Muscle layer of colon (tissue), 2 donors: ENCODE measurements around the gene PSG3.
"Not testable (repeated sequence)": the region's sequence is repeated elsewhere in the genome, so short reads cannot be mapped to it uniquely, and the experiment has no call there.

Experiments used
- H3K27ac ChIP-seq: one replicate; pipeline ENCODE4 v1.7.0; 2013; ENCODE audit warnings: low read depth, mild to moderate bottlenecking, low read length, moderate library complexity
- H3K27me3 ChIP-seq, 2 donors: one replicate each; pipeline ENCODE4 v1.7.0; 2013; ENCODE audit warnings: low read length in 2 of 2, mild to moderate bottlenecking in 2 of 2; ENCODE audit not compliant: insufficient read depth in 2 of 2, control insufficient read depth in 1 of 2
- H3K36me3 ChIP-seq: one replicate; pipeline ENCODE4 v1.7.0; 2013; ENCODE audit warnings: mild to moderate bottlenecking, low read length; ENCODE audit not compliant: insufficient read depth
- H3K4me1 ChIP-seq: one replicate; pipeline ENCODE4 v1.7.0; 2013; ENCODE audit warnings: mild to moderate bottlenecking, low read length; ENCODE audit not compliant: insufficient read depth
- H3K4me3 ChIP-seq, 2 donors: one replicate each; pipeline ENCODE4 v1.7.0; 2013; ENCODE audit warnings: low read length in 2 of 2, low read depth in 1 of 2, mild to moderate bottlenecking in 1 of 2, moderate library complexity in 1 of 2
- H3K9ac ChIP-seq: one replicate; pipeline ENCODE4 v1.7.0; 2013; ENCODE audit warnings: low read length
- H3K9me3 ChIP-seq: one replicate; pipeline ENCODE4 v1.7.0; 2013; ENCODE audit warnings: mild to moderate bottlenecking, low read length
- donor health status: abdominal sarcoma.
- donor health status: Adenocarcinoma of cecum.

The PSG3 gene

DNA sequence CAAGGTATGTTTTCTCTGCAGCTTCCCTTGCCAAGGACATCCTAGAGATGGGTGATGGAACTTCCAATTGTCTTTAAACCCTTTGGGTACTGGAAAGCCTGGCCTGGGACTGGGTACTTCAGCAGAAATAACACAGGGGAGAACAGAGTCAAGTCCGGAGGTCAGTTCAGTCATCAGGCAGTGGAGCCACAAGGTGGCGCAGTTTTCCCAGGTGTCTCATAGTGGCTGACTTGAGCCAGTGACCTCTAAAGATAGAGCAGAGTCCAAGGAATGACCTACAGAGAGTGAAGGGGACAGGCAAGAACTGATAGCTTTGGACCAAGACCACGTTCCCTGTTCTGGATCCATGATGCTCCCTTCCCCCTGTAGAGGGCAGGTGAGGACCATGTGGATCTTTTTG is 18.4 kb upstream of the PSG3 start:
- H3K27ac ChIP-seq, H3K4me3 ChIP-seq, H3K36me3 ChIP-seq, H3K9me3 ChIP-seq, H3K9ac ChIP-seq, H3K4me1 ChIP-seq, H3K27me3 ChIP-seq: not testable (repeated sequence)

DNA sequence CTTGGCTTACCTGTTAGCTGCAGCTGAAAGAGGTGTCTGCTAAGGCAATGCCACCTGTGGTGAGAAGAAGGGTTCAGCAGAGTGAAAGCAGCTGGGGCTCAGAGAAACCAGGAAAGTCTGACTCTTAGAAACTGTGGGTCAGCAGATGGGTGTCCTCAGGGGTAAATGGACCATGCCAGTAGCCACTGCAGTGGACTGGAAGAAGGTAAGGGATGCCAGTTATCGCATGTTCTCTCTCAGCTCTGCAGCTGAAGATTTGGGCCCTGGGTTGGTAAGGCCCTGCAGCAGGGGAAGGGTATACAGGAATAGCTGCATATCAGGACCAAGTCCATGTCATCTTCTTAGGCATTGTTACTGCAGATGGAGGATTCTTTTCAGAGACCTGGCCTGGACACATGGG is 12.0 kb upstream of the PSG3 start:
- not testable (repeated sequence) for H3K9me3 ChIP-seq, H3K36me3 ChIP-seq, H3K27me3 ChIP-seq, H3K4me3 ChIP-seq, H3K27ac ChIP-seq, H3K9ac ChIP-seq, H3K4me1 ChIP-seq

DNA sequence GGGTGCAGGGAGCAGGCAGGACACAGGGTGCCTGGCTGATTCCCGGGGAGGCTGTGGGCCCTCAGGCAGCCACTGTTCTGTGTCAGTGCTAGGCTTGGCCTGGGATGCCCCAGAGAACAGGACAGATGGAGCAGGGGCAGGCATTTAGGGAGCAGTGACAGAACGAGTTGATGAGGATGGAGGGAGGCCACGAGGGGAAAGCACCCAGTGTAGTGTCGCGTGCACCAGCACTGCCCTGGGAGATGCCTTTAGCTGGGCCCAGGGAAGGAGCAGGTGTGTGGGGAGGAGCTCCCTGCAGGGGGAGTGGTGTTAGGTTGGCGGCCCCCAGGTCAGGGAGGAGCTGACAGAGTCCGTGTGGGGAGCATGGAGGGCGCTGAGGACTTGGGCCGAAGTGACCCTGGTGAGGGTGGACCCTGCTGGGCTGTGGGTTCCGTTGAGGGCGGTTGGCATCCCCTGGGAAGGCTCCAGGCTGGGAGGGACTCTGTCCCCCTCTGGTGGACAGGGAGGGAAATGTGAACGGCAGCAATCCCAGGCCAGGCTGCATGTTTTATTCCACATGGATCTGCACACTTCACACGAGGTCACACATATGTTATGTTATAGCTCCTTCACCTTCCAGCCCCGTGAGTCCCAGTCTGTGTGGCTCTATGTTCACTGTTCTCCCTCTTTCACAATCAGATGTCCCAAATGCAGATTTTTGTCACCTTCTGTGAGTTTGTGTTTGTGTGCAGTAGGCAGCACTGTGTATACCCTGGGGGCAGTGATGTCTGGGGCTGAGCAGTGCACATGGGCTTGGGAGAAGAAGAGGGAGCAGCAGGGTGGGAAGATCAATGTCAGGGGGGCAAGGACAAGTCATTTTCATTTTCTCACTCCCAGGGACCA is 1.7 kb upstream of the PSG3 start:
- not testable (repeated sequence) for H3K27ac ChIP-seq, H3K4me1 ChIP-seq, H3K36me3 ChIP-seq, H3K9me3 ChIP-seq, H3K9ac ChIP-seq, H3K4me3 ChIP-seq, H3K27me3 ChIP-seq

DNA sequence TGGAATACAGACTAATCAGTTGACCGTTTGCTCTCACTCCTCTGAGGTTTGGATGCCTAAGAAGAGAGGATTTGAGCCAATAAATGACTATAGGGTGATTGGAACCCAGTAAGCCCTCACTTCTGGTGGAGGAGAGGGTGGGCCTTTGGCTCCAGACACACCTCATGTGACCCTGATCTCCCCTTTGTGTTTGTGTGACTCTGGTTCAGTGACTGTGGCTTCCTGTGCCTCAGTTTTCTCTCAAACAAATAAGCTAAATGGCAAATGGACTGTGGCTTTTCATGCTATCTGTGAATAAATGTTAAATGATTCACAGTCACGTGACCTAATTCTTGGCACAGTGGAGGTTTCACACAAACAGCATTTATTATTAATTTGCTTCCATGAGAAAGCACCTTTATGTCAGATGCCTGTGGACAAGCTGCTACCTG is 2.7 kb downstream of the PSG3 start:
- H3K9ac ChIP-seq, H3K4me3 ChIP-seq, H3K4me1 ChIP-seq, H3K9me3 ChIP-seq, H3K27ac ChIP-seq, H3K27me3 ChIP-seq, H3K36me3 ChIP-seq: not testable (repeated sequence)

DNA sequence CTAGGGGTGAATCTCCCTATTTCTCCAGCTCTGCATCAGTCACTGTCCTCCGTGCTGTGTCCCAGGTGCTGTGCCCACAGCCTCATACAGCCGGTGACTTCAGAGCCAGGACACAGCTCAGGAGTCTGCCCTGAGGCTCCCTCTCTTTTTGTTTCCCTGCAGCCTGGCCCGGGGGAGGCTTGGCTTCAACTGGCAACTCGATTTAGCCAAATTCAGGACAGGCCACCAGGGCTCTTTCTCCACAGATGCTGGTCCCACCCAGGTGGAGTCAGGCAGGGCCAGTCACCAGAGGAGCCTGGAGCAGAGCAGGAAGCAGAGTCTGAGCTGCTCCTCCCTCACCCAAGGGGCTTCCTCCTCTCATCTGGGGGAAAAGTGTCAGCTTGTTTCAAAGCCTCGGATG is 11.9 kb downstream of the PSG3 start:
- not testable (repeated sequence) for H3K9me3 ChIP-seq, H3K36me3 ChIP-seq, H3K9ac ChIP-seq, H3K27ac ChIP-seq, H3K4me3 ChIP-seq, H3K4me1 ChIP-seq, H3K27me3 ChIP-seq

DNA sequence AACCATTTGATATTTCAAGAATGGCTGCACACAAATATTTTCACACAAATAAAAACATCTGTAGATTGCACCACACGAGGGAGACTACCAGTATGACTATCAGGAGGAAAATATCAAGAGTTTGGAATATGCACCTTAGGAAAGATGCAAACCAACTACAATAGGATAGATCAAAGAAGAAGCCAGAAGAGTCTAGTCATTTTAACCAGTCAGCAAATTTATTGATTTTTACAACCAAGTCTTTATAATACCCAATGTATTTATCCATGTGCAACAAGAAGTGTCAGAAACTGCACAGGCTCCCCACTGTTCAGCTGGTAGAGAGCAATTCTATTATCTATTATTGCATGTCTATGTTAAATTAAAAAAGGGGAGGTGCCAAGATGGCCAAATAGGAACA is 26.3 kb downstream of the PSG3 start:
- H3K9me3 ChIP-seq, H3K9ac ChIP-seq, H3K36me3 ChIP-seq, H3K27me3 ChIP-seq, H3K4me1 ChIP-seq, H3K27ac ChIP-seq, H3K4me3 ChIP-seq: not testable (repeated sequence)

DNA sequence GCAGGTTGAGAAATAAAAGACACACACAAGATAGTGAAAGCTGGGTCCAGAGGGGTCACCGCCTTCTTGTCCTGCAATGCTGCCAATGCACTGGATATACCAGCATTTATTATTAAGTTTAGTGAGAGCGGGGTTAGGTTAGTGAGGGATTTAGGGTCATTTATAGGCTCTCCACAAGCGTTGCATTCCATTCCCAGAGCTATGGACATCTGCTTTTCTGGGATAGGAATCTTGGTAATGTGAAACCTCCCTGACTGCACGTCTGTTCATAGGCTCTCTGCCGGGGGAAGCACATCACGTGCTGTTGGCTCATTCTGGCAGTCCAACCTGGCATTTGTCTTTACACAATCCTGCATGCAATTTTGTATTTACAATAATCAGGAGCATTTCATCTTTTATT is 27.5 kb downstream of the PSG3 start:
- H3K27me3 ChIP-seq, H3K9me3 ChIP-seq, H3K27ac ChIP-seq, H3K9ac ChIP-seq, H3K4me3 ChIP-seq, H3K36me3 ChIP-seq, H3K4me1 ChIP-seq: not testable (repeated sequence)

DNA sequence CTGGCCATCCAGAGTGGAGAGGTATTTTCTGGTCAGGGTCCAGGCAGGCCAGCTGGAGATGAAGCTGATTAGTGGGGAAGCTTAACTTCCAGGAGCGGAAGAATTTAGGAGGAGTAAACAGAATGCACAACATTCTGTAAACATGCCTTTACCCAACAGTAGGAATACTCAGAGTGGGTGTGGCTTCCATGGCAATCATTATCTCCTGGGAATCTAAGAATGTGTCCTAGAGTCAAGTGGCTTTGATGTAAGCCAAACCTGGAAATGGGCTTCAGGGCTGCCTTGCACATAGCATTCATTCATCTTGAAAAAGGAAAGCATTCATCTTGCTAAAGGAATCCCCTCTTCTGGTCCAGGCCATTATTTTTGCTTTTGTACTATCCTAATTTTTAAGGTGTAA is 29.3 kb downstream of the PSG3 start:
- H3K4me1 ChIP-seq, H3K27ac ChIP-seq, H3K4me3 ChIP-seq, H3K9ac ChIP-seq, H3K27me3 ChIP-seq, H3K36me3 ChIP-seq, H3K9me3 ChIP-seq: not testable (repeated sequence)

DNA sequence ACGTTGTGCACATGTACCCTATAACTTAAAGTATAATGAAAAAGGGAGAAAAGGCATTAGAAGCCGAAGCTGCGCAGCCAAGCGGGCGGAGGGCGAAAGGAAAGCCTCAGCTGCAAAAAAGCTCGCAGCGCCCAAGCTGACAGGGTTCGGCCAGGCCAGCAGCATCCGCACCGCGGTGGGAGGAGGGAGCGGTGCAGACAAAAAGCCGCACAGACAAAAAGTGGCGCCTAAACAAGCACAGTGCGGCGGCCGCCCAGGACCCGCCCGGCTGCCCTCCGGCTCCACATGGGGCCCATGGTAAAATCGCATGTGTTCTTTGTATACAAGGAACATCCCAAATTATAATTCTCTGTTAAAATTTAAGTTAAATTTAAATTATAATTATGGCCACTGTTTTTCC is 42.4 kb downstream of the PSG3 start:
- H3K4me3 ChIP-seq: no peak overlapping the region
- H3K9me3 ChIP-seq: no peaks in the 10 kb centered on the region
- H3K27ac ChIP-seq: no peak overlapping the region
- H3K36me3 ChIP-seq: no peaks in the 10 kb centered on the region
- no peaks in the 10 kb centered on the region for H3K4me1 ChIP-seq
- no peak overlapping the region for H3K9ac ChIP-seq
- peaks cover 0 to 6% of the 10 kb centered on the region in 2 donors for H3K27me3 ChIP-seq

DNA sequence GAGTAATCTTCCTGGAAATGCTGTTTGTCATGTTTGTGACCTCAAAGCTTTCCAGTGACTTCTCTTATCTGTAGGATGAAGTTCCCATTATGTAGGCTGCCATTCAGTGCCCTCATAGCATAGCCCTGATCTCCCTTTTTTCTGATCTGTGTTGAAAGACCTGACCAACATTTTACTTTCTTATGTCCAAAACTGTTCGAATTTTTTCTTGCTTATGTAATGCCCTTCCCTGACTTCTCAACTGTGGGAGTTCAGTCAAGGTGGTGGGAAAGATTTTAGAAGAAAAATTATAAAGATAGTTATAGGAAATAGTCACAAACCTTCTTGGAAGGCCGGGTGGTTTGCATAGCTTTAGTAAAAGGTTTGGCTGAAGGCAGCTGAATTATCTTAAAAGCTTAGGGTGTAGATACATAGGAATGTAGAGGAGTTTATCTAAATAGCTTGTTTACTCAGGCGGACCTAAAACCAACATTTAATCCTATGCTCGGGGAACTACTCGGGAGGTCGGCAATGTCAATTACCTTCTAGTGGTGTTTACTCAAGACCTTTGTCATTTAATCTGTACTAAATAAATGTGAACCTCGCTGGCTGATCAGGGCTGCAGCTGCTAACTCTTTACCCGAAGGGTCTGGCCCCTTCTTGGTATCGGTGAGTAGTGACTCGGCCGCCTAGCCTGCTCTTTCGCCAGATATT is 44.3 kb downstream of the PSG3 start:
- Histone ChIP-seq H3K27me3 (peaks cover 0 to 6% of the 10 kb centered on the region in 2 donors), H3K9me3 (no peaks in the 10 kb centered on the region), H3K4me1 (no peaks in the 10 kb centered on the region), H3K9ac (no peak overlapping the region), H3K36me3 (no peaks in the 10 kb centered on the region), H3K27ac (no peak overlapping the region), H3K4me3 (no peak overlapping the region)

DNA sequence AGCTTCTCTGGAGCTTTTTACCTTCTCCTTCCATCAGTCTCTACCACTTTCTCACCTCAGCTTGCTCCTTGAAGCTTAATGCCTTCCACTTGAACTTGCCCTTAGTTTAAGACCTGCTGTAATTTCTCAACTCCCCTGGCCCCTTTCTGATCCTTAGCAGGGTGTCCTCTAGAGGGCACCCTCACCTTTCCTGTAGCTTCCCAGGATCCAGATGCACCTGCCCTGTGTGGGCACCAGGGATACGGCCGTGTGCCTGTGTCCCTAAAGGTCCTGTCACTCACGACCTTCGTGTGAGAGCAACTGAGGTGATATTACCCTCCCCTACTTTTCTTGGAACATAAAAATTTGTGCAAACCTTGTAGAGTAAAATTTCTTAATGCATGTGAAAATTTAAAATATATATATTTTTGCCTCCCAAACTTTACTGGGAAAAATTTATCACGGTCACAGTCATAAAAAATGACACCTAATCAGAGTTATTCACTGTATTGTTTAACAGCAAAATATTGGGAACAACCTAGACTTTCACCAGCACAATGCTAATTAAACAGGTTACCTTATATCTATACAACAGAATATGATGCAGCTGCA is 46.4 kb downstream of the PSG3 start:
- Histone ChIP-seq H3K27ac (no peak overlapping the region), H3K4me1 (no peaks in the 10 kb centered on the region), H3K9me3 (no peaks in the 10 kb centered on the region), H3K9ac (no peak overlapping the region), H3K4me3 (no peak overlapping the region), H3K27me3 (peaks cover 0 to 6% of the 10 kb centered on the region in 2 donors), H3K36me3 (no peaks in the 10 kb centered on the region)
